ENCODE measurements around the gene SESN1. TPM values are rescaled to one million over a fixed set of nuclear protein-coding genes. Genes with fewer than 3 reads are reported as not detected.
A peak's percentile ranks its signal among the peaks of the same experiment; 100 is the strongest.

SESN1 gene
- polyA plus RNA-seq, 4 donors, result 13.8 to 30.2 (median 16.7) TPM

DNA sequence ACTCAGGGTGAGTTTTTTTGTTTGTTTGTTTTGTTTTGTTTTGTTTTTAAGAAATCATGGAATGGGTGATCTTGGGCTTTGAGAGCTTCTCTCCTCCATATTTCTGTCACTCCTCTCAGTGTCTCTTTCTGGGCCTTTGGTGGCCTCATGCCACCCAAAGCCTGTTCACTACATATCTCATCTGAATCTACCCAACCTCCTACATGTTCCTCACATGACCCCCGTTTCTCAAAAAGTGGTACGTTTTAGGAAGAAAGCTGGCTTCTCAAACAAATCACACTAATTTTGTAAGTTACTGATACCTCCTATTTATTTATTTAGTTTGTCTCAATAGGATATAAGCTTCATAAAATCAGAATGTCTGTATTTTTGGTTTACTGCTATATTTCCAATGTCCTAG, 80.0 kb downstream of the SESN1 start:
- Histone ChIP-seq H3K4me1 (ENCODE audit: control insufficient read depth in 3 of 3, insufficient read depth in 2 of 3, low read depth in 1 of 3, low read length in 2 of 3) (no peaks in the 10 kb centered on the region), H3K27me3 (ENCODE audit: control insufficient read depth in 3 of 3, insufficient read depth in 3 of 3, low read length in 3 of 3) (no peaks in the 10 kb centered on the region), H3K36me3 (ENCODE audit: control insufficient read depth in 3 of 3, insufficient read depth in 2 of 3, low read depth in 1 of 3, low read length in 3 of 3) (no peaks in the 10 kb centered on the region), H3K9me3 (ENCODE audit: control insufficient read depth in 2 of 2, insufficient read depth in 1 of 2, low read depth in 1 of 2, low read length in 1 of 2) (no peaks in the 10 kb centered on the region), H3K4me3 (ENCODE audit: low read depth in 1 of 3, low read length in 3 of 3) (no peak overlapping the region), H3K27ac (ENCODE audit: low read depth in 1 of 3, low read length in 2 of 3) (no peak overlapping the region)
- FAIRE-seq (no peak), DNase-seq (no peak)
- 67 to 90% (median 85%) methylated on average over 2 of the region's 2 CpGs for WGBS, 3 donors

GRCh38 chr6:109013656-109014305, 80.9 kb downstream of the SESN1 start:
- Histone ChIP-seq H3K36me3 (ENCODE audit: control insufficient read depth in 3 of 3, insufficient read depth in 2 of 3, low read depth in 1 of 3, low read length in 3 of 3) (no peaks in the 10 kb centered on the region), H3K27ac (ENCODE audit: low read depth in 1 of 3, low read length in 2 of 3) (no peak overlapping the region), H3K9me3 (ENCODE audit: control insufficient read depth in 2 of 2, insufficient read depth in 1 of 2, low read depth in 1 of 2, low read length in 1 of 2) (no peaks in the 10 kb centered on the region), H3K4me1 (ENCODE audit: control insufficient read depth in 3 of 3, insufficient read depth in 2 of 3, low read depth in 1 of 3, low read length in 2 of 3) (no peaks in the 10 kb centered on the region), H3K27me3 (ENCODE audit: control insufficient read depth in 3 of 3, insufficient read depth in 3 of 3, low read length in 3 of 3) (no peaks in the 10 kb centered on the region), H3K4me3 (ENCODE audit: low read depth in 1 of 3, low read length in 3 of 3) (no peak overlapping the region)
- no peak for DNase-seq
- no peak for FAIRE-seq
- WGBS, 3 donors, result 54 to 60% (median 56%) methylated on average over 2 of the region's 2 CpGs

- Histone ChIP-seq H3K36me3 (ENCODE audit: control insufficient read depth in 3 of 3, insufficient read depth in 2 of 3, low read depth in 1 of 3, low read length in 3 of 3) (no peaks in the 10 kb centered on the region), H3K9me3 (ENCODE audit: control insufficient read depth in 2 of 2, insufficient read depth in 1 of 2, low read depth in 1 of 2, low read length in 1 of 2) (no peaks in the 10 kb centered on the region), H3K4me3 (ENCODE audit: low read depth in 1 of 3, low read length in 3 of 3) (no peak overlapping the region), H3K27me3 (ENCODE audit: control insufficient read depth in 3 of 3, insufficient read depth in 3 of 3, low read length in 3 of 3) (no peaks in the 10 kb centered on the region), H3K4me1 (ENCODE audit: control insufficient read depth in 3 of 3, insufficient read depth in 2 of 3, low read depth in 1 of 3, low read length in 2 of 3) (no peaks in the 10 kb centered on the region), H3K27ac (ENCODE audit: low read depth in 1 of 3, low read length in 2 of 3) (peak overlapping the region in 2 of 3 donors; percentile 41 to 95)
- FAIRE-seq (no peak), DNase-seq (peak in 1 of 2 donors; percentile 48)
- 14 to 56% (median 25%) methylated on average over 2 of the region's 2 CpGs for WGBS, 3 donors
Observed at GRCh38 chr6:109010705-109011102, 83.9 kb downstream of the SESN1 start.

GRCh38 chr6:109009962-109010704, 84.5 kb downstream of the SESN1 start:
- peak overlapping the region; percentile 71 to 98 (median 95) for H3K27ac ChIP-seq (ENCODE audit: low read depth in 1 of 3, low read length in 2 of 3)
- H3K9me3 ChIP-seq (ENCODE audit: control insufficient read depth in 2 of 2, insufficient read depth in 1 of 2, low read depth in 1 of 2, low read length in 1 of 2), result no peaks in the 10 kb centered on the region
- FAIRE-seq, result no peak
- DNase-seq, result peak; percentile 53 to 62
- WGBS, 3 donors, result 5 to 15% (median 8%) methylated on average over 10 of the region's 10 CpGs
- no peaks in the 10 kb centered on the region for H3K4me1 ChIP-seq (ENCODE audit: control insufficient read depth in 3 of 3, insufficient read depth in 2 of 3, low read depth in 1 of 3, low read length in 2 of 3)
- H3K27me3 ChIP-seq (ENCODE audit: control insufficient read depth in 3 of 3, insufficient read depth in 3 of 3, low read length in 3 of 3), result no peaks in the 10 kb centered on the region
- H3K36me3 ChIP-seq (ENCODE audit: control insufficient read depth in 3 of 3, insufficient read depth in 2 of 3, low read depth in 1 of 3, low read length in 3 of 3), result no peaks in the 10 kb centered on the region
- peak overlapping the region; percentile 58 to 96 (median 69) for H3K4me3 ChIP-seq (ENCODE audit: low read depth in 1 of 3, low read length in 3 of 3)

DNA sequence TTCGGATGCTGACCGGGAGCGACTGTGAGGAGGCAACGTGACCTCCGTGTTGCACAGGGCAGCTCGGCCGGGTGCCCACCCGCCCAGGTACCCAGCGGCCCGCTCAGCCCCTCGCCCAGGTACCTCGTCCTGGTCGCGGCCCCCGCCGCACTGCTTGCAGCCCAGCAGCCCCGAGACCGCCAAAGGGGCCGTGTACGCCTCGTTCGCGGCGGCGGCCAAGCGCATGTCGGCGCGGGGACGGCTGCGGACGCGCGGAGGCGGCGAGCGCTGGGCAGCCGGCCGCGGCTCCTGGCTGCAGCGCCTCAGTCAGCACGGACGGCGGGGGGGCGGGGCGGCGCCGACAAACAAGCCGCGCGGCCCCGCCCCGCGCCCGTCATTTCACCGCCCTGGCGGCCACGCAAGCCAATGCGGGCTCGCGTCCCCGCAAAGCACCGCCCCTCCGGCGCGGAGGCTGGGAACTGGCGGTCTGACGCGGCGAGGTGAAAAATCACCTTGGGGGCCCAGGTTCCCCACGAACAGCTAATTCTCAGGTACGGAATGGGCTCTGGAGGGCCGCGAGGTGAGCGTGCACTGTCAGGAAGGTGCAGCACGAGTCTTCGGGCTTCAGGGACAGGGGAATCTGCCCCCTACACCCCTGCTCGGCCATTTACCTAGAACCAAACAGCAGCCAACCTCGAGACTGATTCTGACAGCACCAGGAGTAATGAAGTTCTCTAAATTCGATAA, 85.2 kb downstream of the SESN1 start:
- Histone ChIP-seq H3K27ac (ENCODE audit: low read depth in 1 of 3, low read length in 2 of 3) (peak overlapping the region; percentile 86 to 98 (median 95)), H3K27me3 (ENCODE audit: control insufficient read depth in 3 of 3, insufficient read depth in 3 of 3, low read length in 3 of 3) (no peaks in the 10 kb centered on the region), H3K4me1 (ENCODE audit: control insufficient read depth in 3 of 3, insufficient read depth in 2 of 3, low read depth in 1 of 3, low read length in 2 of 3) (peaks cover 0 to 4% (median 0%) of the 10 kb centered on the region in 3 donors), H3K4me3 (ENCODE audit: low read depth in 1 of 3, low read length in 3 of 3) (peak overlapping the region; percentile 76 to 96 (median 93)), H3K9me3 (ENCODE audit: control insufficient read depth in 2 of 2, insufficient read depth in 1 of 2, low read depth in 1 of 2, low read length in 1 of 2) (no peaks in the 10 kb centered on the region), H3K36me3 (ENCODE audit: control insufficient read depth in 3 of 3, insufficient read depth in 2 of 3, low read depth in 1 of 3, low read length in 3 of 3) (no peaks in the 10 kb centered on the region)
- WGBS, 3 donors, result 0% methylated on average over 39 to 80 of the region's 80 CpGs
- peak; percentile 92 to 98 for DNase-seq
- no peak for FAIRE-seq

GRCh38 chr6:109008537-109009235, 86.0 kb downstream of the SESN1 start:
- Histone ChIP-seq H3K4me3 (ENCODE audit: low read depth in 1 of 3, low read length in 3 of 3) (peak overlapping the region; percentile 76 to 96 (median 93)), H3K27me3 (ENCODE audit: control insufficient read depth in 3 of 3, insufficient read depth in 3 of 3, low read length in 3 of 3) (no peaks in the 10 kb centered on the region), H3K9me3 (ENCODE audit: control insufficient read depth in 2 of 2, insufficient read depth in 1 of 2, low read depth in 1 of 2, low read length in 1 of 2) (no peaks in the 10 kb centered on the region), H3K36me3 (ENCODE audit: control insufficient read depth in 3 of 3, insufficient read depth in 2 of 3, low read depth in 1 of 3, low read length in 3 of 3) (no peaks in the 10 kb centered on the region), H3K27ac (ENCODE audit: low read depth in 1 of 3, low read length in 2 of 3) (peak overlapping the region; percentile 86 to 95 (median 90)), H3K4me1 (ENCODE audit: control insufficient read depth in 3 of 3, insufficient read depth in 2 of 3, low read depth in 1 of 3, low read length in 2 of 3) (peaks cover 0 to 4% (median 0%) of the 10 kb centered on the region in 3 donors)
- DNase-seq, result peak; percentile 67 to 76
- no peak for FAIRE-seq
- WGBS, 3 donors, result 1 to 3% (median 1%) methylated on average over 24 of the region's 24 CpGs

DNA sequence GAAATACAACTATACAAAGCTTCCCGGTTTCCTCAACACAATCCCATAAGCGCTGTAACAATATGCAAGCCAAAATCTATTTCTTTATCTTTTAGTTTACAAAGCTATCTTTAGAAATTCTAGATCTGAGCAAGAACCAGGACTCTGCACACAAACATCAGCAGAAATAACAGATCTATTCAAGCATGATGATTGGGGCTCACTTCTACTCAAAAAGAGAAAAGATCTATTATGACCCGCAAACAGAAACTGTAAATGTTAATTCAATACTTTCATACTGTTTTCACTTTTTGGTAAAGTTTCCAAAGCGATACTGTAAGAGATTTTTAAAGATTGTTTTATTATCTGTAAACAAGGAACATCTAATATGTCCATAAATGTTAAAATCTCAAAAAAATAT, 86.6 kb downstream of the SESN1 start:
- 7 to 37% (median 15%) methylated on average over 4 of the region's 4 CpGs for WGBS, 3 donors
- DNase-seq (no peak), FAIRE-seq (peak; percentile 53)
- peak overlapping the region; percentile 15 to 93 (median 36) for H3K4me3 ChIP-seq (ENCODE audit: low read depth in 1 of 3, low read length in 3 of 3)
- no peaks in the 10 kb centered on the region for H3K9me3 ChIP-seq (ENCODE audit: control insufficient read depth in 2 of 2, insufficient read depth in 1 of 2, low read depth in 1 of 2, low read length in 1 of 2)
- H3K27me3 ChIP-seq (ENCODE audit: control insufficient read depth in 3 of 3, insufficient read depth in 3 of 3, low read length in 3 of 3), result no peaks in the 10 kb centered on the region
- H3K36me3 ChIP-seq (ENCODE audit: control insufficient read depth in 3 of 3, insufficient read depth in 2 of 3, low read depth in 1 of 3, low read length in 3 of 3), result no peaks in the 10 kb centered on the region
- peak overlapping the region in 1 of 3 donors; percentile 95 for H3K27ac ChIP-seq (ENCODE audit: low read depth in 1 of 3, low read length in 2 of 3)
- peaks cover 0 to 4% (median 0%) of the 10 kb centered on the region in 3 donors for H3K4me1 ChIP-seq (ENCODE audit: control insufficient read depth in 3 of 3, insufficient read depth in 2 of 3, low read depth in 1 of 3, low read length in 2 of 3)

DNA sequence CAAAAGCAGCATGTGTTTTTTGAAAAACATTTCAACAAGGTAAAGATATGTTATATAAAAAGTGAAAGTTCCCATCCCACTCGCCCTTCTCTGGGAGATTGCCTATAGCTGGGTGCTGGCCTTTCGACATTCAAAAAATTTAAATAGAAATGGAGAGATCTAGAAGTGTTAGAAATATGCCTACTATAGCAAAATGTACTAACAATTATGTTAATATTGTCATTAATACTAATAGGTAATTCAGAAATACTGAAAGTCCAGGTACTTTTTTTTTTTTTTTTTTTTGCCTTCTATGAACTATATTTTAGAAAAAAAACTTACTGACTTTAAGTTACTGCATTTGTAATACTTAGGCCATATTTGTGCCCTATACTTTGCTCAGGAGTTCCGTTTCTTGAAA, 87.1 kb downstream of the SESN1 start:
- Histone ChIP-seq H3K27me3 (ENCODE audit: control insufficient read depth in 3 of 3, insufficient read depth in 3 of 3, low read length in 3 of 3) (no peaks in the 10 kb centered on the region), H3K4me3 (ENCODE audit: low read depth in 1 of 3, low read length in 3 of 3) (peak overlapping the region in 1 of 3 donors; percentile 93), H3K27ac (ENCODE audit: low read depth in 1 of 3, low read length in 2 of 3) (peak overlapping the region in 1 of 3 donors; percentile 95), H3K9me3 (ENCODE audit: control insufficient read depth in 2 of 2, insufficient read depth in 1 of 2, low read depth in 1 of 2, low read length in 1 of 2) (no peaks in the 10 kb centered on the region), H3K36me3 (ENCODE audit: control insufficient read depth in 3 of 3, insufficient read depth in 2 of 3, low read depth in 1 of 3, low read length in 3 of 3) (no peaks in the 10 kb centered on the region), H3K4me1 (ENCODE audit: control insufficient read depth in 3 of 3, insufficient read depth in 2 of 3, low read depth in 1 of 3, low read length in 2 of 3) (peaks cover 0 to 4% (median 0%) of the 10 kb centered on the region in 3 donors)
- FAIRE-seq (no peak), DNase-seq (no peak)
- 13 to 52% (median 36%) methylated on average over 3 of the region's 3 CpGs for WGBS, 3 donors

All from small intestine (tissue), 7 donors.